Sigmoid colon (tissue), 7 donors: ENCODE data around the gene CENPA. TPM values are rescaled to one million over a fixed set of nuclear protein-coding genes. Genes with fewer than 3 reads are reported as not detected.
"Not testable (repeated sequence)": the region's sequence is repeated elsewhere in the genome, so short reads cannot be mapped to it uniquely, and the experiment has no call there.

Source experiments
- DNase-seq: peaks from one replicate; pipeline ENCODE4 v3.0.0-alpha.2; 2019
- H3K27ac ChIP-seq, 4 donors: fragments of 200-600 bp; sonication (generic); one replicate each; pipeline ENCODE4 v1.5.1; 2016 to 2019; ENCODE audit warnings: mild to moderate bottlenecking in 1 of 4
- H3K27me3 ChIP-seq, 3 donors: fragments of 200-600 bp; sonication (generic); one replicate each; pipeline ENCODE4 v1.5.1; 2019; ENCODE audit warnings: mild to moderate bottlenecking in 1 of 3
- H3K36me3 ChIP-seq, 4 donors: fragments of 200-600 bp; sonication (generic); one replicate each; pipeline ENCODE4 v1.5.1; 2016 to 2019
- H3K4me1 ChIP-seq, 4 donors: fragments of 200-600 bp; sonication (generic); one replicate each; pipeline ENCODE4 v1.5.1; 2017 to 2019
- H3K4me3 ChIP-seq, 4 donors: fragments of 200-600 bp; sonication (generic); one replicate each; pipeline ENCODE4 v1.5.1; 2017 to 2019; ENCODE audit warnings: mild to moderate bottlenecking in 2 of 4, moderate library complexity in 1 of 4
- H3K9me3 ChIP-seq, 4 donors: fragments of 200-600 bp in 3 of 4; sonication (generic) in 3 of 4; one replicate each; pipeline versions ENCODE4 v1.5.1 to v1.6.1; 2013 to 2019
- EP300 ChIP-seq, 4 donors: sonication (generic); formaldehyde crosslinking; IDR thresholded peaks; one replicate each; pipeline ENCODE4 v1.6.1; 2017; ENCODE audit warnings: antibody characterized with exemption in 4 of 4
- POLR2A ChIP-seq, 2 donors: fragments of 450-650 bp; IDR thresholded peaks; one replicate each; pipeline ENCODE4 v1.6.1; 2016; ENCODE audit warnings: antibody characterized with exemption in 2 of 2, mild to moderate bottlenecking in 2 of 2, moderate library complexity in 2 of 2
- POLR2AphosphoS5 ChIP-seq, 4 donors: sonication (generic); formaldehyde crosslinking; IDR thresholded peaks; one replicate each; pipeline ENCODE4 v1.6.1; 2017; ENCODE audit warnings: antibody characterized with exemption in 4 of 4
- WGBS, 2 donors: extraction: QIAGEN DNeasy Blood & Tissue Kit; methylation state at CpG; one replicate each; pipeline ENCODE4 v1.1.7; 2013; 5-methylcytosine and 5-hydroxymethylcytosine counted together
- intact Hi-C: fragments of 100-400 bp; cut with DNase I; formaldehyde crosslinking; loops from one replicate; pipeline ENCODE4 v1.15.1; 2023
- polyA plus RNA-seq, 3 donors: library from polyadenylated mRNA; stranded (reverse); fragments of 200-250 nt; gene quantifications; one replicate each; pipeline ENCODE4 v1.2.3, GENCODE V29; 2013
- total RNA-seq, 4 donors: library from RNA; depleted of rRNA; stranded (reverse); fragments of >200 nt; gene quantifications; one replicate each; pipeline ENCODE4 v1.1.0, GENCODE V29; 2016
- TF ChIP-seq, protein P1 (sequence below), 4 experiments: fragments of 450-650 bp in 3 of 4; fragments of 200-600 bp in 1 of 4; IDR thresholded peaks; one replicate each; pipeline ENCODE4 v1.5.1; 2016 to 2019; ENCODE audit warnings: antibody characterized with exemption in 4 of 4, mild to moderate bottlenecking in 3 of 4, moderate library complexity in 2 of 4
- donor health status: healthy with polysubstance abuse.
- donor health status: Bipolar disorder and iron deficiency.
- donor health status: healthy.

Gene CENPA
- total and polyA plus RNA-seq, 7 donors = 1.2 to 11.6 (median 3.2) TPM; not detected in 4

DNA sequence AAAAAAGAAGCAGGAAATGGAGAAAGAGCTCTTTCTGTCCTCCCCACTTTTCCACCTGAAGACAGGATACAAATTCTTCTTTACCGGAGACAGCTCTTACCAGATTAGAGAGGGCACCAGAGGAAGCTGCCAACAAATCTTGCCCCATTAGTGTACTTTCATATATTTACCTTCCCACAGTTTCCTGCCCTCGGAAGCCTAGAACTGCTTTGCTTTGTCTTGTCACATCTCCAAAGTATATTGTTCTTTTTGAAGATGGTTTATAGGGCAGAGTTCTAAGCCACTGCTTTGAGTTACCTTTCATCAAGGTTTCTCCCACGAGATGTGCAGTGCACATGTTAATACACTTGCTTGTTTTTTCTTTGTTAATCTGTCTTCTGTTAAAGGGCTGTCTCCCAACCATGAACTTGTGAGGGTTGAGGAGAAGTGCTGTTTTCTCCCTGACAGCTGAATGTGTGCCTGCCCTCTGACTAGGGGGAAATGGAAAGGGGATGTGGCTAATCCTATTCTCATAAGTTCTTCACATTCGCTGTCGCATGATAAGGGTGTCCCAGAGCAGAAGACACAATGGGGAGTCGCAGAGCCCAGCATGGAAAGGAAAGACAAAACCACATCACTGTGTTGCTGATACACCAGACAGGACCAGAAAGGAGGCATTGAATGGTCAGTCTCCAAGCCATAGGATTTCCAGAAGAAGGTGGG is 24.2 kb downstream of the CENPA start:
- peaks cover 0 to 22% (median 4%) of the 10 kb centered on the region in 3 donors for H3K27me3 ChIP-seq
- H3K4me1 ChIP-seq = no peaks in the 10 kb centered on the region
- TF ChIP-seq, protein P1, sequence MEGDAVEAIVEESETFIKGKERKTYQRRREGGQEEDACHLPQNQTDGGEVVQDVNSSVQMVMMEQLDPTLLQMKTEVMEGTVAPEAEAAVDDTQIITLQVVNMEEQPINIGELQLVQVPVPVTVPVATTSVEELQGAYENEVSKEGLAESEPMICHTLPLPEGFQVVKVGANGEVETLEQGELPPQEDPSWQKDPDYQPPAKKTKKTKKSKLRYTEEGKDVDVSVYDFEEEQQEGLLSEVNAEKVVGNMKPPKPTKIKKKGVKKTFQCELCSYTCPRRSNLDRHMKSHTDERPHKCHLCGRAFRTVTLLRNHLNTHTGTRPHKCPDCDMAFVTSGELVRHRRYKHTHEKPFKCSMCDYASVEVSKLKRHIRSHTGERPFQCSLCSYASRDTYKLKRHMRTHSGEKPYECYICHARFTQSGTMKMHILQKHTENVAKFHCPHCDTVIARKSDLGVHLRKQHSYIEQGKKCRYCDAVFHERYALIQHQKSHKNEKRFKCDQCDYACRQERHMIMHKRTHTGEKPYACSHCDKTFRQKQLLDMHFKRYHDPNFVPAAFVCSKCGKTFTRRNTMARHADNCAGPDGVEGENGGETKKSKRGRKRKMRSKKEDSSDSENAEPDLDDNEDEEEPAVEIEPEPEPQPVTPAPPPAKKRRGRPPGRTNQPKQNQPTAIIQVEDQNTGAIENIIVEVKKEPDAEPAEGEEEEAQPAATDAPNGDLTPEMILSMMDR (IDR thresholded peaks at IDR 0.05) = no peak
- TF ChIP-seq POLR2A (IDR thresholded peaks at IDR 0.05) = no peak
- no peak for TF ChIP-seq POLR2AphosphoS5 (IDR thresholded peaks at IDR 0.05)
- no peak for TF ChIP-seq EP300 (IDR thresholded peaks at IDR 0.05)
- intact Hi-C loops = no loop called here
- no peak overlapping the region for H3K4me3 ChIP-seq
- WGBS, 2 donors = 37 to 63% methylated on average over 6 of the region's 6 CpGs
- no peak overlapping the region for H3K27ac ChIP-seq
- H3K9me3 ChIP-seq = no peaks in the 10 kb centered on the region
- no peak for DNase-seq
- no peaks in the 10 kb centered on the region for H3K36me3 ChIP-seq

DNA sequence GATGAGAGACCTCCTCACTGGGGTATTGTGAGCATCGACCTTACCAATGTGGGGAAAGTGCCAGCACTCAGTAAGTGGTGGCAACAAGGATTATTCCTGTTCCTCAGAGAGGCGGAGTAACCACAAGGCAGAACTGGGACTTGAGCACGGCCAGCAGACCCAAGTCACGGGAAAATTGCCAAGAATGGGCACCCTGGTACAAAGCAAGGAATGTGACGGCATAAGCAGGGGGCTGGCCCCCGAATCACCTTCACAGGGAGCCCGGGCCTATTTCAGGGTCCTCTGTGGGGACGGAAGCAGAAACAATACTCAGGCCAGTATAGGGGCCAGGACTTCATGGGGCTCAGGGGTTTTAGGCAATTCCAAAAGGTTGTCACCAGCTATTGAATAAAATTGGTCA is 25.4 kb downstream of the CENPA start:
- WGBS, 2 donors = 78 to 84% methylated on average over 8 of the region's 8 CpGs
- peaks cover 0 to 29% (median 4%) of the 10 kb centered on the region in 3 donors for H3K27me3 ChIP-seq
- TF ChIP-seq EP300 (IDR thresholded peaks at IDR 0.05) (no peak), POLR2A (IDR thresholded peaks at IDR 0.05) (no peak), POLR2AphosphoS5 (IDR thresholded peaks at IDR 0.05) (no peak)
- TF ChIP-seq, protein P1 (IDR thresholded peaks at IDR 0.05) = no peak
- no peak overlapping the region for H3K27ac ChIP-seq
- no peak overlapping the region for H3K4me3 ChIP-seq
- no peaks in the 10 kb centered on the region for H3K36me3 ChIP-seq
- no peaks in the 10 kb centered on the region for H3K4me1 ChIP-seq
- no peak for DNase-seq
- no peaks in the 10 kb centered on the region for H3K9me3 ChIP-seq
- intact Hi-C loops = no loop called here

GRCh38 chr2:26811791-26812694 is 26.2 kb downstream of the CENPA start:
- no peak overlapping the region for H3K4me3 ChIP-seq
- TF ChIP-seq POLR2AphosphoS5 (IDR thresholded peaks at IDR 0.05) = no peak
- TF ChIP-seq, protein P1 (IDR thresholded peaks at IDR 0.05) = no peak
- no peak overlapping the region for H3K27ac ChIP-seq
- H3K36me3 ChIP-seq = no peaks in the 10 kb centered on the region
- DNase-seq = no peak
- no peaks in the 10 kb centered on the region for H3K4me1 ChIP-seq
- H3K27me3 ChIP-seq = peaks cover 0 to 30% (median 4%) of the 10 kb centered on the region in 3 donors
- intact Hi-C loops = no loop called here
- H3K9me3 ChIP-seq = no peaks in the 10 kb centered on the region
- WGBS, 2 donors = 85 to 86% methylated on average over 14 of the region's 14 CpGs

GRCh38 chr2:26812731-26813130 is 26.9 kb downstream of the CENPA start:
- Histone ChIP-seq H3K9me3 (no peaks in the 10 kb centered on the region), H3K4me1 (no peaks in the 10 kb centered on the region), H3K4me3 (no peak overlapping the region), H3K36me3 (no peaks in the 10 kb centered on the region), H3K27ac (no peak overlapping the region), H3K27me3 (peaks cover 0 to 30% (median 4%) of the 10 kb centered on the region in 3 donors)
- no peak for DNase-seq
- WGBS, 2 donors = 88 to 97% methylated on average over 3 of the region's 3 CpGs
- intact Hi-C loops = no loop called here
- TF ChIP-seq POLR2A (IDR thresholded peaks at IDR 0.05) (no peak), EP300 (IDR thresholded peaks at IDR 0.05) (no peak), POLR2AphosphoS5 (IDR thresholded peaks at IDR 0.05) (no peak)
- TF ChIP-seq, protein P1 (IDR thresholded peaks at IDR 0.05) = no peak

DNA sequence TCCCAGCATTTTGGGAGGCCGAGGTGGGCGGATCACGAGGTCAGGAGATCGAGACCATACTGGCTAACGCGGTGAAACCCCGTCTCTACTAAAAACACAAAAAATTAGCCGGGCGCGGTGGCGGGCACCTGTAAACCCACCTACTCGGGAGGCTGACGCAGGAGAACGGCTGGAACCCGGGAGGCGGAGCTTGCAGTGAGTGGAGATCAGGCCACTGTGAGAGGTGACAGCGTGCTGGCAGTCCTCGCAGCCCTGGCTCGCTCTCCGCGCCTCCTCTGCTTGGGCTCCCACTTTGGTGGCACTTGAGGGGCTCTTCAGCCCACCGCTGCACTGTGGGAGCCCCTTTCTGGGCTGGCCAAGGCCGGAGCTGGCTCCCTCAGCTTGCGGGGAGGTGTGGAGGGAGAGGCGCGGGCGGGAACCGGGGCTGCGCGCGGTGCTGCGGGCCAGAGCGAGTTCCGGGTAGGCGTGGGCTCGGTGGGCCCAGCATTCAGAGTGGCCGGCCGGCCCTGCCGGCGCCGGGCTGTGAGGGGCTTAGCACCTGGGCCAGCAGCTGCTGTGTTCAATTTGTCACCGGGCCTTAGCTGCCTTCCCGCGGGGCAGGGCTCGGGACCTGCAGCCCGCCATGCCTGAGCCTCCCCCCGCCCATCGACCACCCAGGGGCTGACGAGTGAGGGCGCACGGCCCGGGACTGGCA is 28.4 kb downstream of the CENPA start:
- H3K4me1 ChIP-seq, intact Hi-C loops, H3K27ac ChIP-seq, DNase-seq, H3K4me3 ChIP-seq, H3K36me3 ChIP-seq, H3K9me3 ChIP-seq: not testable (repeated sequence)
- H3K27me3 ChIP-seq = peaks cover 0 to 39% (median 4%) of the 10 kb centered on the region in 3 donors
- 95 to 96% methylated on average over 52 of the region's 52 CpGs for WGBS, 2 donors
